PFSK-1 (cell line): ENCODE measurements around the gene KCNIP4.

ENCODE experiments used
- POLR2AphosphoS5 ChIP-seq: IDR thresholded peaks from 2 replicates; pipeline ENCODE4 v1.6.1; 2012; ENCODE audit warnings: low read depth, mild to moderate bottlenecking, control low read depth, low read length, moderate library complexity
- TAF1 ChIP-seq: IDR thresholded peaks from 2 replicates; pipeline ENCODE4 v1.6.1; 2012; ENCODE audit warnings: low read length, control low read depth, borderline replicate concordance; ENCODE audit not compliant: insufficient read depth

- TF ChIP-seq POLR2AphosphoS5 (no peak), TAF1 (no peak)
Measured at GRCh38 chr4:21695141-21695540, 253.4 kb downstream of the KCNIP4 start.
